GM19193 (cell line): ENCODE results near the gene RPP14.

ENCODE experiments used
- POLR2A ChIP-seq: IDR thresholded peaks from 4 replicates; pipeline ENCODE4 v1.6.1; 2011; ENCODE audit not compliant: insufficient read depth, insufficient read length; ENCODE audit errors: extremely low read depth

The RPP14 gene

GRCh38 chr3:58357402-58357801, 51.4 kb downstream of the RPP14 start:
- TF ChIP-seq POLR2A = no peak

GRCh38 chr3:58358092-58358491, 52.0 kb downstream of the RPP14 start:
- no peak for TF ChIP-seq POLR2A

- TF ChIP-seq POLR2A = no peak
Observed at GRCh38 chr3:58358808-58359207, 52.8 kb downstream of the RPP14 start.

GRCh38 chr3:58359621-58360020, 53.6 kb downstream of the RPP14 start:
- TF ChIP-seq POLR2A = no peak

GRCh38 chr3:58361866-58362265, 55.8 kb downstream of the RPP14 start:
- no peak for TF ChIP-seq POLR2A

- TF ChIP-seq POLR2A = no peak
Observed at GRCh38 chr3:58366699-58367098, 60.7 kb downstream of the RPP14 start.

GRCh38 chr3:58369038-58369437, 63.0 kb downstream of the RPP14 start:
- no peak for TF ChIP-seq POLR2A
